HCT116 (cell line): ENCODE results near the gene SH3GL2. TPM values are rescaled to one million over a fixed set of nuclear protein-coding genes. Genes with fewer than 3 reads are reported as not detected.

ENCODE experiments used
- ATAC-seq: fragments of 200-7000 bp; cut with Tn5 transposase; 2 replicates; pipeline ENCODE4 v1.9.1; 2020; ENCODE audit warnings: mild to moderate bottlenecking, moderate library complexity
- BruUV-seq: library from RNA; stranded (reverse); fragments of 400-500 nt; replicated peaks from 2 replicates; lab custom pipeline; 2021; lab: Mats Ljungman, UMichigan
- CTCF ChIA-PET: fragments of 300-600 bp; sonication (Branson Sonifier 250); formaldehyde crosslinking; loops from one replicate; lab custom pipeline; 2021; ENCODE audit warnings: antibody characterized with exemption; lab: Charles Lee
- POLR2A ChIA-PET: fragments of 300-600, 350-600 bp; sonication (Branson Sonifier 250); formaldehyde crosslinking; loops from one replicate; lab custom pipeline; 2021; ENCODE audit warnings: antibody characterized with exemption; lab: Charles Lee
- RAD21 ChIA-PET, 2 experiments: fragments of 300-600 bp; sonication (Branson Sonifier 250); formaldehyde crosslinking; loops; one replicate each; lab custom pipeline; 2023; ENCODE audit warnings: low total read pairs in 2 of 2; ENCODE audit not compliant: uncharacterized antibody in 2 of 2, unreplicated experiment in 2 of 2, low non-redundant PET in 1 of 2; lab: Charles Lee
- DNase-seq: peaks from one replicate; pipeline ENCODE4 v3.0.0-alpha.2; 2010; ENCODE audit warnings: low read depth, low spot score
- H2AFZ ChIP-seq: fragments of 200-600 bp; shearing (Covaris generic), sonication (generic); 2 replicates; pipeline ENCODE4 v1.6.1; 2017; ENCODE audit warnings: low read depth, mixed run types, mixed read lengths, antibody characterized with exemption, low read length; ENCODE audit not compliant: poor library complexity, severe bottlenecking
- H3K27ac ChIP-seq: 2 replicates; pipeline ENCODE4 v1.5.1; 2012; ENCODE audit warnings: low read depth, low read length
- H3K27me3 ChIP-seq: fragments of 200-600 bp; sonication (generic); 2 replicates; pipeline ENCODE4 v1.6.1; 2016; ENCODE audit warnings: mixed run types, low read length, mixed read lengths; ENCODE audit not compliant: insufficient read depth
- H3K36me3 ChIP-seq, 2 experiments: fragments of 200-500 bp in 1 of 2; fragments of 200-600 bp in 1 of 2; sonication (Bioruptor generic) in 1 of 2; sonication (generic) in 1 of 2; 2 replicates each; pipeline versions ENCODE4 v1.5.1 to v1.6.1; 2014 to 2016; ENCODE audit warnings: low read length in 2 of 2, inconsistent platforms in 1 of 2, mixed read lengths in 1 of 2, mixed run types in 1 of 2; ENCODE audit not compliant: insufficient read depth in 2 of 2, control insufficient read depth in 1 of 2
- H3K4me1 ChIP-seq, 2 experiments: fragments of 200-600 bp in 1 of 2; sonication (generic) in 1 of 2; 2 replicates each; pipeline versions ENCODE4 v1.5.1 to v1.6.1; 2012 to 2017; ENCODE audit warnings: low read length in 2 of 2, inconsistent platforms in 1 of 2, mild to moderate bottlenecking in 1 of 2, mixed read lengths in 1 of 2, mixed run types in 1 of 2, moderate library complexity in 1 of 2; ENCODE audit not compliant: insufficient read depth in 2 of 2, control insufficient read depth in 1 of 2
- H3K4me2 ChIP-seq: fragments of 200-600 bp; sonication (generic); 2 replicates; pipeline ENCODE4 v1.6.1; 2017; ENCODE audit warnings: mixed run types, low read length, mixed read lengths
- H3K4me3 ChIP-seq, 2 experiments: fragments of 200-600 bp in 1 of 2; sonication (generic) in 1 of 2; replicated peaks in 1 of 2; 2 replicates each; pipeline ENCODE4 v1.5.1; 2011 to 2016; ENCODE audit warnings: low read length in 2 of 2, control low read depth in 1 of 2, low read depth in 1 of 2, mild to moderate bottlenecking in 1 of 2, mixed read lengths in 1 of 2, mixed run types in 1 of 2
- H3K79me2 ChIP-seq: fragments of 200-600 bp; sonication (generic); 2 replicates; pipeline ENCODE4 v1.6.1; 2017; ENCODE audit warnings: mild to moderate bottlenecking, mixed run types, low read length, moderate library complexity, mixed read lengths; ENCODE audit not compliant: insufficient read depth
- H3K9ac ChIP-seq: fragments of 200-600 bp; sonication (generic); 2 replicates; pipeline ENCODE4 v1.6.1; 2016; ENCODE audit warnings: low read length, mixed read lengths
- H3K9me2 ChIP-seq: fragments of 200-600 bp; sonication (generic), shearing (Covaris generic); 2 replicates; pipeline ENCODE4 v1.6.1; 2017; ENCODE audit warnings: mixed run types, mild to moderate bottlenecking, moderate library complexity; ENCODE audit not compliant: insufficient read depth
- H3K9me3 ChIP-seq, 2 experiments: fragments of 200-500 bp in 1 of 2; fragments of 200-600 bp in 1 of 2; sonication (Bioruptor generic) in 1 of 2; sonication (generic) in 1 of 2; 2 replicates each; pipeline ENCODE4 v1.6.1; 2014 to 2017; ENCODE audit warnings: low read length in 2 of 2, mixed read lengths in 2 of 2, inconsistent platforms in 1 of 2, low read depth in 1 of 2, mild to moderate bottlenecking in 1 of 2, mixed run types in 1 of 2, moderate library complexity in 1 of 2; ENCODE audit not compliant: control insufficient read depth in 1 of 2, insufficient read depth in 1 of 2
- H4K20me1 ChIP-seq: fragments of 200-600 bp; sonication (generic), shearing (Covaris generic); 2 replicates; pipeline ENCODE4 v1.6.1; 2017; ENCODE audit warnings: mixed run types, mild to moderate bottlenecking, moderate library complexity; ENCODE audit not compliant: insufficient read depth
- CBX3 ChIP-seq: IDR thresholded peaks from 2 replicates; pipeline ENCODE4 v1.6.1; 2012; ENCODE audit warnings: low read depth
- CEBPB ChIP-seq: IDR thresholded peaks from 2 replicates; pipeline ENCODE4 v1.6.1; 2012; ENCODE audit warnings: low read depth
- EGR1 ChIP-seq: IDR thresholded peaks from 2 replicates; pipeline ENCODE4 v1.6.1; 2012; ENCODE audit warnings: low read depth
- ELF1 ChIP-seq: IDR thresholded peaks from 2 replicates; pipeline ENCODE4 v1.6.1; 2012; ENCODE audit warnings: low read depth, borderline replicate concordance
- EZH2 ChIP-seq: fragments of 200-600 bp; sonication (generic); IDR thresholded peaks from 2 replicates; pipeline ENCODE4 v1.6.1; 2017; ENCODE audit warnings: antibody characterized with exemption, mixed run types
- EZH2phosphoT487 ChIP-seq: fragments of 200-600 bp; IDR thresholded peaks from 2 replicates; pipeline ENCODE4 v1.6.1; 2018; ENCODE audit warnings: antibody characterized with exemption, borderline replicate concordance
- FOSL1 ChIP-seq: IDR thresholded peaks from 2 replicates; pipeline ENCODE4 v1.6.1; 2012; ENCODE audit warnings: low read depth
- MAX ChIP-seq: IDR thresholded peaks from 2 replicates; pipeline ENCODE4 v1.6.1; 2012
- POLR2A ChIP-seq: IDR thresholded peaks from 2 replicates; pipeline ENCODE4 v1.7.0; 2011; ENCODE audit warnings: borderline replicate concordance; ENCODE audit not compliant: insufficient read depth, insufficient read length; ENCODE audit errors: extremely low read depth
- POLR2AphosphoS5 ChIP-seq: IDR thresholded peaks from 2 replicates; pipeline ENCODE4 v1.6.1; 2011; ENCODE audit warnings: mild to moderate bottlenecking, low read depth, low read length, moderate library complexity
- RAD21 ChIP-seq: IDR thresholded peaks from 2 replicates; pipeline ENCODE4 v1.6.1; 2012; ENCODE audit warnings: low read depth, mild to moderate bottlenecking
- SIN3A ChIP-seq: IDR thresholded peaks from 2 replicates; pipeline ENCODE4 v1.6.1; 2012; ENCODE audit warnings: low read depth
- SP1 ChIP-seq: IDR thresholded peaks from 2 replicates; pipeline ENCODE4 v1.6.1; 2012; ENCODE audit warnings: low read depth
- SRF ChIP-seq: IDR thresholded peaks from 2 replicates; pipeline ENCODE4 v1.6.1; 2012; ENCODE audit warnings: low read depth
- TCF7L2 ChIP-seq: IDR thresholded peaks from 2 replicates; pipeline ENCODE4 v1.7.0; 2011; ENCODE audit warnings: borderline replicate concordance, inconsistent platforms; ENCODE audit not compliant: insufficient read depth, insufficient read length; ENCODE audit errors: extremely low read depth
- YY1 ChIP-seq: IDR thresholded peaks from 2 replicates; pipeline ENCODE4 v1.6.1; 2011; ENCODE audit warnings: low read length, low read depth, moderate library complexity, mild to moderate bottlenecking; ENCODE audit not compliant: insufficient replicate concordance; ENCODE audit errors: extremely low read depth
- ZFX ChIP-seq: fragments of 450-650 bp; IDR thresholded peaks from 2 replicates; pipeline ENCODE4 v1.6.1; 2017
- intact Hi-C: fragments of 100-400 bp; cut with micrococcal nuclease; formaldehyde crosslinking; loops from 2 replicates; pipeline ENCODE4 v1.10.0; 2022
- total RNA-seq: library from RNA; stranded (reverse); gene quantifications from one replicate; pipeline ENCODE4 v1.2.1, GENCODE V29; 2021; ENCODE audit not compliant: unreplicated experiment
- TF ChIP-seq, protein P1 (sequence below): IDR thresholded peaks from 2 replicates; pipeline ENCODE4 v1.6.1; 2011; ENCODE audit warnings: mild to moderate bottlenecking, low read length, moderate library complexity; ENCODE audit not compliant: insufficient replicate concordance; ENCODE audit errors: extremely low read depth
- TF ChIP-seq, protein P2 (sequence below), 3 experiments: fragments of 200-600 bp in 1 of 3; sonication (generic) in 1 of 3; IDR thresholded peaks in 2 of 3; conservative IDR thresholded peaks in 1 of 3; 2 replicates each; pipeline ENCODE4 v1.5.1; 2012 to 2017; ENCODE audit warnings: low read depth in 2 of 3, low read length in 2 of 3, antibody characterized with exemption in 1 of 3, borderline replicate concordance in 1 of 3, control low read depth in 1 of 3, mild to moderate bottlenecking in 1 of 3, mixed read lengths in 1 of 3, mixed run types in 1 of 3, moderate library complexity in 1 of 3; ENCODE audit not compliant: insufficient read depth in 1 of 3
- TF ChIP-seq, protein P3 (sequence below): IDR thresholded peaks from 2 replicates; pipeline ENCODE4 v1.6.1; 2012

SH3GL2 gene
- total RNA-seq, 1 experiment from 2014 or later = not detected

- H3K4me3 ChIP-seq = no peak overlapping the region
- H2AFZ ChIP-seq = no peak overlapping the region
- no peaks in the 10 kb centered on the region for H4K20me1 ChIP-seq
- H3K9ac ChIP-seq = no peak overlapping the region
- no peaks in the 10 kb centered on the region for H3K4me1 ChIP-seq
- ATAC-seq (no peak), DNase-seq (no peak)
- TF ChIP-seq ZFX (no peak), EZH2phosphoT487 (no peak), EZH2 (no peak), MAX (no peak), POLR2AphosphoS5 (no peak), SIN3A (no peak), RAD21 (no peak), SRF (no peak), EGR1 (no peak), CBX3 (no peak), CEBPB (no peak), SP1 (no peak), POLR2A (no peak), YY1 (no peak), TCF7L2 (no peak), ELF1 (no peak), FOSL1 (no peak)
- TF ChIP-seq, protein P1, sequence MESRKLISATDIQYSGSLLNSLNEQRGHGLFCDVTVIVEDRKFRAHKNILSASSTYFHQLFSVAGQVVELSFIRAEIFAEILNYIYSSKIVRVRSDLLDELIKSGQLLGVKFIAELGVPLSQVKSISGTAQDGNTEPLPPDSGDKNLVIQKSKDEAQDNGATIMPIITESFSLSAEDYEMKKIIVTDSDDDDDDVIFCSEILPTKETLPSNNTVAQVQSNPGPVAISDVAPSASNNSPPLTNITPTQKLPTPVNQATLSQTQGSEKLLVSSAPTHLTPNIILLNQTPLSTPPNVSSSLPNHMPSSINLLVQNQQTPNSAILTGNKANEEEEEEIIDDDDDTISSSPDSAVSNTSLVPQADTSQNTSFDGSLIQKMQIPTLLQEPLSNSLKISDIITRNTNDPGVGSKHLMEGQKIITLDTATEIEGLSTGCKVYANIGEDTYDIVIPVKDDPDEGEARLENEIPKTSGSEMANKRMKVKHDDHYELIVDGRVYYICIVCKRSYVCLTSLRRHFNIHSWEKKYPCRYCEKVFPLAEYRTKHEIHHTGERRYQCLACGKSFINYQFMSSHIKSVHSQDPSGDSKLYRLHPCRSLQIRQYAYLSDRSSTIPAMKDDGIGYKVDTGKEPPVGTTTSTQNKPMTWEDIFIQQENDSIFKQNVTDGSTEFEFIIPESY = no peak
- TF ChIP-seq, protein P2, sequence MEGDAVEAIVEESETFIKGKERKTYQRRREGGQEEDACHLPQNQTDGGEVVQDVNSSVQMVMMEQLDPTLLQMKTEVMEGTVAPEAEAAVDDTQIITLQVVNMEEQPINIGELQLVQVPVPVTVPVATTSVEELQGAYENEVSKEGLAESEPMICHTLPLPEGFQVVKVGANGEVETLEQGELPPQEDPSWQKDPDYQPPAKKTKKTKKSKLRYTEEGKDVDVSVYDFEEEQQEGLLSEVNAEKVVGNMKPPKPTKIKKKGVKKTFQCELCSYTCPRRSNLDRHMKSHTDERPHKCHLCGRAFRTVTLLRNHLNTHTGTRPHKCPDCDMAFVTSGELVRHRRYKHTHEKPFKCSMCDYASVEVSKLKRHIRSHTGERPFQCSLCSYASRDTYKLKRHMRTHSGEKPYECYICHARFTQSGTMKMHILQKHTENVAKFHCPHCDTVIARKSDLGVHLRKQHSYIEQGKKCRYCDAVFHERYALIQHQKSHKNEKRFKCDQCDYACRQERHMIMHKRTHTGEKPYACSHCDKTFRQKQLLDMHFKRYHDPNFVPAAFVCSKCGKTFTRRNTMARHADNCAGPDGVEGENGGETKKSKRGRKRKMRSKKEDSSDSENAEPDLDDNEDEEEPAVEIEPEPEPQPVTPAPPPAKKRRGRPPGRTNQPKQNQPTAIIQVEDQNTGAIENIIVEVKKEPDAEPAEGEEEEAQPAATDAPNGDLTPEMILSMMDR (IDR thresholded peaks at IDR 0.05 in 2 of 3, conservative IDR thresholded peaks at IDR 0.05 in 1 of 3; ENCODE audit: borderline replicate concordance in 1 of 3, insufficient read depth in 1 of 3, low read depth in 2 of 3, low read length in 2 of 3) = no peak
- TF ChIP-seq, protein P3, sequence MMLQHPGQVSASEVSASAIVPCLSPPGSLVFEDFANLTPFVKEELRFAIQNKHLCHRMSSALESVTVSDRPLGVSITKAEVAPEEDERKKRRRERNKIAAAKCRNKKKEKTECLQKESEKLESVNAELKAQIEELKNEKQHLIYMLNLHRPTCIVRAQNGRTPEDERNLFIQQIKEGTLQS = no peak
- H3K27me3 ChIP-seq = no peaks in the 10 kb centered on the region
- H3K4me2 ChIP-seq = no peak overlapping the region
- H3K36me3 ChIP-seq = no peaks in the 10 kb centered on the region
- H3K27ac ChIP-seq = no peak overlapping the region
- no peaks in the 10 kb centered on the region for H3K9me3 ChIP-seq
- intact Hi-C loops = no loop called here
- ChIA-PET CTCF (no interaction called here), POLR2A (no interaction called here), RAD21 (no interaction called here)
- H3K79me2 ChIP-seq = no peaks in the 10 kb centered on the region
- no TSS peak for BruUV-seq
- no peaks in the 10 kb centered on the region for H3K9me2 ChIP-seq
Measured at GRCh38 chr9:17624571-17624970, 45.7 kb downstream of the SH3GL2 start.
